Suprapubic skin (tissue), 4 donors: Measurements from ENCODE around the gene TUBA4A.

Experiments used
- EP300 ChIP-seq: sonication (generic); formaldehyde crosslinking; IDR thresholded peaks from one replicate; pipeline ENCODE4 v1.6.1; 2017; ENCODE audit warnings: antibody characterized with exemption
- POLR2AphosphoS5 ChIP-seq, 3 donors: sonication (generic); formaldehyde crosslinking; IDR thresholded peaks; one replicate each; pipeline ENCODE4 v1.6.1; 2017; ENCODE audit warnings: antibody characterized with exemption in 3 of 3
- TF ChIP-seq, protein P1 (sequence below), 2 donors: fragments of 200-600 bp in 1 of 2; fragments of 450-650 bp in 1 of 2; sonication (generic) in 1 of 2; IDR thresholded peaks; one replicate each; pipeline ENCODE4 v1.5.1; 2016 to 2019; ENCODE audit warnings: antibody characterized with exemption in 2 of 2, mild to moderate bottlenecking in 1 of 2, moderate library complexity in 1 of 2

DNA sequence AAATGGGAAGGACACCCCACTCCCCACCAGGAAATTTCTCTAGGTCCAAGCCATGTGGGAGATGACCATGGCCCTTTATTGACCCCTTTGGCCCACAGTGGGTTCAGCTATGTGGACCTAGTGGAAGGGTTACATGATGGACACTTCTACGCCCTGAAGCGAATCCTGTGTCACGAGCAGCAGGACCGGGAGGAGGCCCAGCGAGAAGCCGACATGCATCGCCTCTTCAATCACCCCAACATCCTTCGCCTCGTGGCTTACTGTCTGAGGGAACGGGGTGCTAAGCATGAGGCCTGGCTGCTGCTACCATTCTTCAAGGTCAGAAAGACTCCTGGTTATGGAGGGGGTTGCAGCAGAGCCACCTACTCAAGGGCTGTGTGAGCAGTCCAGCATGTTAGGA, 7.2 kb downstream of the TUBA4A start:
- TF ChIP-seq, protein P1, sequence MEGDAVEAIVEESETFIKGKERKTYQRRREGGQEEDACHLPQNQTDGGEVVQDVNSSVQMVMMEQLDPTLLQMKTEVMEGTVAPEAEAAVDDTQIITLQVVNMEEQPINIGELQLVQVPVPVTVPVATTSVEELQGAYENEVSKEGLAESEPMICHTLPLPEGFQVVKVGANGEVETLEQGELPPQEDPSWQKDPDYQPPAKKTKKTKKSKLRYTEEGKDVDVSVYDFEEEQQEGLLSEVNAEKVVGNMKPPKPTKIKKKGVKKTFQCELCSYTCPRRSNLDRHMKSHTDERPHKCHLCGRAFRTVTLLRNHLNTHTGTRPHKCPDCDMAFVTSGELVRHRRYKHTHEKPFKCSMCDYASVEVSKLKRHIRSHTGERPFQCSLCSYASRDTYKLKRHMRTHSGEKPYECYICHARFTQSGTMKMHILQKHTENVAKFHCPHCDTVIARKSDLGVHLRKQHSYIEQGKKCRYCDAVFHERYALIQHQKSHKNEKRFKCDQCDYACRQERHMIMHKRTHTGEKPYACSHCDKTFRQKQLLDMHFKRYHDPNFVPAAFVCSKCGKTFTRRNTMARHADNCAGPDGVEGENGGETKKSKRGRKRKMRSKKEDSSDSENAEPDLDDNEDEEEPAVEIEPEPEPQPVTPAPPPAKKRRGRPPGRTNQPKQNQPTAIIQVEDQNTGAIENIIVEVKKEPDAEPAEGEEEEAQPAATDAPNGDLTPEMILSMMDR (IDR thresholded peaks at IDR 0.05), result no peak
- TF ChIP-seq EP300 (no peak), POLR2AphosphoS5 (IDR thresholded peaks at IDR 0.05) (no peak)
